Hepatocyte (in vitro differentiated cells): ENCODE measurements around the gene CPT1A. TPM values are rescaled to one million over a fixed set of nuclear protein-coding genes. Genes with fewer than 3 reads are reported as not detected.

Experiments
- DNase-seq: peaks from one replicate; pipeline ENCODE4 v3.0.0-alpha.2; 2016; ENCODE audit warnings: low spot score
- H2AFZ ChIP-seq: fragments of 200-600 bp; sonication (generic); 2 replicates; pipeline ENCODE4 v1.6.0; 2016; ENCODE audit warnings: antibody characterized with exemption, mild to moderate bottlenecking
- H3K27ac ChIP-seq: fragments of 200-600 bp; sonication (generic); 2 replicates; pipeline ENCODE4 v1.5.1; 2016; ENCODE audit warnings: mild to moderate bottlenecking
- H3K27me3 ChIP-seq: fragments of 200-600 bp; sonication (generic); 2 replicates; pipeline ENCODE4 v1.6.1; 2016
- H3K36me3 ChIP-seq: fragments of 200-600 bp; sonication (generic); replicated peaks from 2 replicates; pipeline ENCODE4 v1.5.1; 2016; ENCODE audit warnings: low read depth; ENCODE audit not compliant: insufficient read depth
- H3K4me1 ChIP-seq: fragments of 200-600 bp; sonication (generic); 2 replicates; pipeline ENCODE4 v1.5.1; 2016; ENCODE audit warnings: mild to moderate bottlenecking, moderate library complexity; ENCODE audit not compliant: insufficient read depth
- H3K4me2 ChIP-seq: fragments of 200-600 bp; sonication (generic); 2 replicates; pipeline ENCODE4 v1.6.0; 2016
- H3K4me3 ChIP-seq: fragments of 200-600 bp; sonication (generic); 2 replicates; pipeline ENCODE4 v1.5.1; 2016; ENCODE audit warnings: mild to moderate bottlenecking
- H3K79me2 ChIP-seq: fragments of 200-600 bp; sonication (generic); 2 replicates; pipeline ENCODE4 v1.6.0; 2017; ENCODE audit warnings: mild to moderate bottlenecking
- H3K9me2 ChIP-seq: fragments of 200-600 bp; sonication (generic); replicated peaks from 2 replicates; pipeline ENCODE4 v1.6.0; 2017; ENCODE audit warnings: mild to moderate bottlenecking; ENCODE audit not compliant: insufficient read depth
- H3K9me3 ChIP-seq: fragments of 200-600 bp; sonication (generic); 2 replicates; pipeline ENCODE4 v1.5.1; 2016; ENCODE audit warnings: low read depth, mild to moderate bottlenecking
- H4K20me1 ChIP-seq: fragments of 200-600 bp; sonication (generic); 2 replicates; pipeline ENCODE4 v1.6.0; 2016; ENCODE audit warnings: mild to moderate bottlenecking; ENCODE audit not compliant: insufficient read depth, poor library complexity, severe bottlenecking
- EZH2 ChIP-seq: fragments of 200-600 bp; sonication (generic); IDR thresholded peaks from 2 replicates; pipeline ENCODE4 v1.6.1; 2016; ENCODE audit warnings: antibody characterized with exemption, mild to moderate bottlenecking, borderline replicate concordance
- EZH2phosphoT487 ChIP-seq: fragments of 200-600 bp; sonication (generic); IDR thresholded peaks from one replicate; pipeline ENCODE4 v1.6.1; 2018; ENCODE audit warnings: antibody characterized with exemption, mild to moderate bottlenecking, low read depth, moderate library complexity; ENCODE audit not compliant: unreplicated experiment, severe bottlenecking
- WGBS: methylation state at CpG from one replicate; pipeline ENCODE4 v1.1.6; 2016; ENCODE audit warnings: low lambda C conversion rate; ENCODE audit errors: missing lambda C conversion rate; 5-methylcytosine and 5-hydroxymethylcytosine counted together
- polyA plus RNA-seq: library from polyadenylated mRNA; unstranded; fragments of >200 nt; fragmentation: Nextera tagmentation; extraction: Ambion mirVana; gene quantifications from 2 replicates; pipeline ENCODE4 v1.2.1, GENCODE V29; 2016
- total RNA-seq: library from RNA; depleted of rRNA; stranded (reverse); fragments of >200 nt; gene quantifications from 2 replicates; pipeline ENCODE4 v1.2.3, GENCODE V29; 2014
- TF ChIP-seq, protein P1 (sequence below): fragments of 200-600 bp; sonication (generic); IDR thresholded peaks from 2 replicates; pipeline ENCODE4 v1.5.1; 2016; ENCODE audit warnings: antibody characterized with exemption, mild to moderate bottlenecking; ENCODE audit not compliant: poor library complexity

Gene CPT1A
- total and polyA plus RNA-seq, 2 experiments from 2014 or later = 8.3 to 24.8 TPM

DNA sequence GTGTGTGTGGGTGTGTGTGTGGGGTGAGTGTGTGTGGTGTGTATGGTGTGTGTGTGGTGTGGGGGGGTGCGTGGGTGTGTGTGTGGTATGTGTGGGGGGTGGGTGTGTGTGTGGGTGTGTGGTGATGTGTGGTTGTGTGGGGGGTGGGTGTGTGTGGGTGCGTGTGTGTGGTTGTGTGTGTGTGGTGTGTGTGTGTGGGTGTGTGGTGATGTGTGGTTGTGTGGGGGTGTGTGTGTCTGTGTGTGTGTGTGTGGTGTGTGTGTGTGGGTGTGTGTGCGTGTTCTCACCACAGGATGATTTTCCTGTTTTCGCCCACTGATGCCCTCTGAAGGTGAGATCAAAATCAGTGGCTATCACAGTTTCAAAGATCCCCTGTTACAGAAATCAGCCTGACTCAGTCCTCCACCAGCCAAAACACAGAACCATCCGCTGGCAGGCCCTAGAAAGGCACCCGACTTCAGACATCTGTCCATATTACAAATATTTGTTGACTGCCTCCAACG is 24.7 kb downstream of the CPT1A start:
- no peaks in the 10 kb centered on the region for H3K9me3 ChIP-seq
- no peaks in the 10 kb centered on the region for H3K79me2 ChIP-seq
- no peak for DNase-seq
- no peaks in the 10 kb centered on the region for H3K9me2 ChIP-seq
- H3K4me2 ChIP-seq = no peak overlapping the region
- 83% methylated on average over 5 of the region's 7 CpGs for WGBS
- no peaks in the 10 kb centered on the region for H3K36me3 ChIP-seq
- TF ChIP-seq EZH2phosphoT487 (no peak), EZH2 (no peak)
- TF ChIP-seq, protein P1, sequence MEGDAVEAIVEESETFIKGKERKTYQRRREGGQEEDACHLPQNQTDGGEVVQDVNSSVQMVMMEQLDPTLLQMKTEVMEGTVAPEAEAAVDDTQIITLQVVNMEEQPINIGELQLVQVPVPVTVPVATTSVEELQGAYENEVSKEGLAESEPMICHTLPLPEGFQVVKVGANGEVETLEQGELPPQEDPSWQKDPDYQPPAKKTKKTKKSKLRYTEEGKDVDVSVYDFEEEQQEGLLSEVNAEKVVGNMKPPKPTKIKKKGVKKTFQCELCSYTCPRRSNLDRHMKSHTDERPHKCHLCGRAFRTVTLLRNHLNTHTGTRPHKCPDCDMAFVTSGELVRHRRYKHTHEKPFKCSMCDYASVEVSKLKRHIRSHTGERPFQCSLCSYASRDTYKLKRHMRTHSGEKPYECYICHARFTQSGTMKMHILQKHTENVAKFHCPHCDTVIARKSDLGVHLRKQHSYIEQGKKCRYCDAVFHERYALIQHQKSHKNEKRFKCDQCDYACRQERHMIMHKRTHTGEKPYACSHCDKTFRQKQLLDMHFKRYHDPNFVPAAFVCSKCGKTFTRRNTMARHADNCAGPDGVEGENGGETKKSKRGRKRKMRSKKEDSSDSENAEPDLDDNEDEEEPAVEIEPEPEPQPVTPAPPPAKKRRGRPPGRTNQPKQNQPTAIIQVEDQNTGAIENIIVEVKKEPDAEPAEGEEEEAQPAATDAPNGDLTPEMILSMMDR = no peak
- H3K27ac ChIP-seq = no peak overlapping the region
- no peaks in the 10 kb centered on the region for H3K27me3 ChIP-seq
- H2AFZ ChIP-seq = no peak overlapping the region
- no peak overlapping the region for H3K4me3 ChIP-seq
- H3K4me1 ChIP-seq = no peaks in the 10 kb centered on the region
- no peaks in the 10 kb centered on the region for H4K20me1 ChIP-seq

DNA sequence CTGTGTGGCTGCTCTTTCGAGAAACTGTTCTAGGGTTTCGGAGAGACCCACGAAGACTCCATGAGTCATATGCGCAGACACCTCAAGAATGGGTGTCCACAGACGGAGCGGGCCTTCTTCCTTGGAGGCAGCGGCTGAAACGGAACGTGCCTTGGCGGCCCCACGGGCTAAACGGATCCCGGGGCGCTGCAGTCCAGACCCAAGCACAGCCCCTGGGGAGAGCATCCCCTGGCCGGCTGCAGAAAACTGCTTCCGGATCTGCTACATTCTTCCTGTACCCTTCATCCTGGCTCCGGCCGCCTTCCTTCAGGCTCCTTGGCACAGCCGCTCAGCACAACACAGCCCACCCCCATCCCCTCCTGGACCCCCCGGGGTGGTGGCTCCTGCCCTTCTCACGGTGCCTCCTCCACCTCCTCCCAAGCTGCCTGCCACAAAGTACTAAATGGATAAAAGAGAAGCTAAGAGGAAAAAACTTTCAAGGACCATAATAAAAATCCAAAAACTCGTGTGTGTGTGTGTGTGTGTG is 25.4 kb downstream of the CPT1A start:
- WGBS = 93% methylated on average over 17 of the region's 22 CpGs
- no peak for DNase-seq
- H3K9me2 ChIP-seq = no peaks in the 10 kb centered on the region
- no peaks in the 10 kb centered on the region for H3K79me2 ChIP-seq
- TF ChIP-seq EZH2phosphoT487 = no peak
- TF ChIP-seq, protein P1 = no peak
- TF ChIP-seq EZH2 = no peak
- H3K36me3 ChIP-seq = no peaks in the 10 kb centered on the region
- H3K27me3 ChIP-seq = no peaks in the 10 kb centered on the region
- no peak overlapping the region for H3K4me2 ChIP-seq
- H2AFZ ChIP-seq = no peak overlapping the region
- no peaks in the 10 kb centered on the region for H3K9me3 ChIP-seq
- no peaks in the 10 kb centered on the region for H3K4me1 ChIP-seq
- H3K4me3 ChIP-seq = no peak overlapping the region
- no peak overlapping the region for H3K27ac ChIP-seq
- no peaks in the 10 kb centered on the region for H4K20me1 ChIP-seq

DNA sequence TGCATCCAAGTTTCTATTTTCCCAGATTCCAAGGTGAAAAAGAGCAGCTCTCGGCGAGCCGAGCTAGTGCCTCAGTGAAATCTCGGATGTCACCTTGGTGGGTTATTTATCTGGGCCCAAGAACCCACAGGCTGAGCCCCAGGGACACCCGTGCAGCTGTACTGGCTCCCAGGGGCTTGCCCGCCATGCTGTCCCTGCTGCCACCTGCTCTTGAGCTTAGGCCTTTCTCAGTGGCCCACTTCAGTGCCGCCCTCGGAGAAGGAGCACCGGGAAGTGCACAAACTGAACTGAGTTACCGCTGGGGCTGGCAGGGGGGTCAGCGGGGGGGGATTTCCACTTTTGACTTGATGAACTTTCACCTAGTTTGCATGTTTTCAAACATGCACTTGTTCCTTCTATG is 27.9 kb downstream of the CPT1A start:
- TF ChIP-seq, protein P1 = no peak
- TF ChIP-seq EZH2 (no peak), EZH2phosphoT487 (no peak)
- Histone ChIP-seq H3K27me3 (no peaks in the 10 kb centered on the region), H3K9me3 (no peaks in the 10 kb centered on the region), H3K4me1 (no peaks in the 10 kb centered on the region), H3K79me2 (no peaks in the 10 kb centered on the region), H3K9me2 (no peaks in the 10 kb centered on the region), H3K4me3 (no peak overlapping the region), H2AFZ (no peak overlapping the region), H4K20me1 (no peaks in the 10 kb centered on the region), H3K36me3 (no peaks in the 10 kb centered on the region), H3K27ac (no peak overlapping the region), H3K4me2 (no peak overlapping the region)
- 91% methylated on average over 11 of the region's 11 CpGs for WGBS
- no peak for DNase-seq
